HEK293 (cell line): Measurements from ENCODE around the gene PTPRG.

Experiments
- GLIS2 ChIP-seq: fragments of 450-650 bp; formaldehyde crosslinking; IDR thresholded peaks from 2 replicates; pipeline ENCODE4 v1.5.1; 2016; ENCODE audit warnings: missing biosample characterization, missing genetic modification characterization
- HOXA7 ChIP-seq: sonication (generic); formaldehyde crosslinking; IDR thresholded peaks from 2 replicates; pipeline ENCODE4 v1.8.1; 2022; ENCODE audit warnings: missing genetic modification reagents, borderline replicate concordance
- KLF1 ChIP-seq: fragments of 450-650 bp; formaldehyde crosslinking; IDR thresholded peaks from 2 replicates; pipeline ENCODE4 v1.5.1; 2016; ENCODE audit warnings: missing biosample characterization, missing genetic modification characterization
- PRDM6 ChIP-seq: fragments of 450-650 bp; formaldehyde crosslinking; IDR thresholded peaks from 2 replicates; pipeline ENCODE4 v1.5.1; 2017; ENCODE audit warnings: missing biosample characterization, missing genetic modification characterization
- SETDB1 ChIP-seq: IDR thresholded peaks from one replicate; pipeline ENCODE4 v1.6.1; 2017; ENCODE audit warnings: mild to moderate bottlenecking, low read length, moderate library complexity, mixed read lengths; ENCODE audit not compliant: insufficient read length
- TCF7L2 ChIP-seq: IDR thresholded peaks from 2 replicates; pipeline ENCODE4 v1.6.1; 2011; ENCODE audit warnings: low read depth, mild to moderate bottlenecking, inconsistent platforms, low read length, moderate library complexity, borderline replicate concordance
- WT1 ChIP-seq: fragments of 450-650 bp; formaldehyde crosslinking; IDR thresholded peaks from 2 replicates; pipeline ENCODE4 v1.5.1; 2016; ENCODE audit warnings: missing biosample characterization, missing genetic modification characterization
- YY1 ChIP-seq: fragments of 450-650 bp; formaldehyde crosslinking; IDR thresholded peaks from 2 replicates; pipeline ENCODE4 v1.5.1; 2018; ENCODE audit warnings: missing biosample characterization, missing genetic modification characterization
- ZBTB48 ChIP-seq: fragments of 450-650 bp; formaldehyde crosslinking; IDR thresholded peaks from 2 replicates; pipeline ENCODE4 v1.5.1; 2016; ENCODE audit warnings: missing biosample characterization, missing genetic modification characterization
- ZBTB6 ChIP-seq: fragments of 450-650 bp; formaldehyde crosslinking; IDR thresholded peaks from 2 replicates; pipeline ENCODE4 v1.5.1; 2017; ENCODE audit warnings: missing biosample characterization, missing genetic modification characterization
- ZNF138 ChIP-seq: fragments of 450-650 bp; formaldehyde crosslinking; IDR thresholded peaks from 2 replicates; pipeline ENCODE4 v1.5.1; 2016; ENCODE audit warnings: missing biosample characterization, missing genetic modification characterization, borderline replicate concordance
- ZNF157 ChIP-seq: fragments of 450-650 bp; formaldehyde crosslinking; IDR thresholded peaks from 2 replicates; pipeline ENCODE4 v1.5.1; 2016; ENCODE audit warnings: missing biosample characterization, missing genetic modification characterization
- ZNF175 ChIP-seq: fragments of 450-650 bp; formaldehyde crosslinking; IDR thresholded peaks from 2 replicates; pipeline ENCODE4 v1.5.1; 2016; ENCODE audit warnings: missing biosample characterization, missing genetic modification characterization
- ZNF202 ChIP-seq: fragments of 450-650 bp; formaldehyde crosslinking; IDR thresholded peaks from 2 replicates; pipeline ENCODE4 v1.5.1; 2016; ENCODE audit warnings: missing biosample characterization, missing genetic modification characterization, borderline replicate concordance
- ZNF214 ChIP-seq: fragments of 450-650 bp; formaldehyde crosslinking; IDR thresholded peaks from 2 replicates; pipeline ENCODE4 v1.5.1; 2017; ENCODE audit warnings: missing biosample characterization, mild to moderate bottlenecking, missing genetic modification characterization, borderline replicate concordance
- ZNF223 ChIP-seq: fragments of 450-650 bp; formaldehyde crosslinking; IDR thresholded peaks from 2 replicates; pipeline ENCODE4 v1.5.1; 2016; ENCODE audit warnings: missing biosample characterization, missing genetic modification characterization
- ZNF248 ChIP-seq: fragments of 450-650 bp; formaldehyde crosslinking; IDR thresholded peaks from 2 replicates; pipeline ENCODE4 v1.5.1; 2017; ENCODE audit warnings: missing biosample characterization, missing genetic modification characterization
- ZNF324 ChIP-seq: fragments of 450-650 bp; formaldehyde crosslinking; IDR thresholded peaks from 2 replicates; pipeline ENCODE4 v1.5.1; 2016; ENCODE audit warnings: missing biosample characterization, missing genetic modification characterization
- ZNF362 ChIP-seq: fragments of 450-650 bp; formaldehyde crosslinking; IDR thresholded peaks from 2 replicates; pipeline ENCODE4 v1.5.1; 2016; ENCODE audit warnings: missing biosample characterization, missing genetic modification characterization
- ZNF391 ChIP-seq: fragments of 450-650 bp; formaldehyde crosslinking; IDR thresholded peaks from 2 replicates; pipeline ENCODE4 v1.5.1; 2016; ENCODE audit warnings: low read depth, missing biosample characterization, missing genetic modification characterization, borderline replicate concordance
- ZNF555 ChIP-seq: fragments of 450-650 bp; formaldehyde crosslinking; conservative IDR thresholded peaks from 2 replicates; pipeline ENCODE4 v1.5.1; 2017; ENCODE audit warnings: missing biosample characterization, mild to moderate bottlenecking, missing genetic modification characterization, inconsistent platforms
- ZNF560 ChIP-seq: fragments of 450-650 bp; formaldehyde crosslinking; IDR thresholded peaks from 2 replicates; pipeline ENCODE4 v1.5.1; 2017; ENCODE audit warnings: missing biosample characterization, missing genetic modification characterization, borderline replicate concordance
- ZNF791 ChIP-seq: fragments of 450-650 bp; formaldehyde crosslinking; IDR thresholded peaks from 2 replicates; pipeline ENCODE4 v1.5.1; 2016; ENCODE audit warnings: missing biosample characterization, missing genetic modification characterization
- ZSCAN30 ChIP-seq: fragments of 450-650 bp; IDR thresholded peaks from 2 replicates; pipeline ENCODE4 v1.5.1; 2018; ENCODE audit warnings: missing biosample characterization, mild to moderate bottlenecking, missing genetic modification characterization, moderate library complexity
- ZSCAN5A ChIP-seq: fragments of 450-650 bp; formaldehyde crosslinking; IDR thresholded peaks from 2 replicates; pipeline ENCODE4 v1.5.1; 2016; ENCODE audit warnings: missing biosample characterization, missing genetic modification characterization
- TF ChIP-seq, protein P1 (sequence below): fragments of 450-650 bp; IDR thresholded peaks from 2 replicates; pipeline ENCODE4 v1.5.1; 2018; ENCODE audit warnings: missing biosample characterization, missing genetic modification characterization
- TF ChIP-seq, protein P2 (sequence below): fragments of 450-650 bp; formaldehyde crosslinking; IDR thresholded peaks from 2 replicates; pipeline ENCODE4 v1.5.1; 2017; ENCODE audit warnings: missing biosample characterization, missing genetic modification characterization
- TF ChIP-seq, protein P3 (sequence below): fragments of 450-650 bp; formaldehyde crosslinking; IDR thresholded peaks from 2 replicates; pipeline ENCODE4 v1.5.1; 2016; ENCODE audit warnings: missing biosample characterization, missing genetic modification characterization
- TF ChIP-seq, protein P4 (sequence below): fragments of 450-650 bp; formaldehyde crosslinking; IDR thresholded peaks from 2 replicates; pipeline ENCODE4 v1.5.1; 2016; ENCODE audit warnings: missing biosample characterization, missing genetic modification characterization

Gene PTPRG

GRCh38 chr3:62134061-62134496 lies 572.7 kb downstream of the PTPRG start (continued):
- TF ChIP-seq ZNF157 (tag by site-specific recombination) (no peak), ZNF223 (no peak), YY1 (tag by site-specific recombination) (no peak), WT1 (tag by site-specific recombination) (no peak), ZNF555 (tag by site-specific recombination) (no peak), ZNF138 (tag by site-specific recombination) (no peak), ZBTB6 (tag by site-specific recombination) (no peak), ZNF560 (tag by site-specific recombination) (no peak), ZNF175 (no peak), ZNF248 (tag by site-specific recombination) (no peak), GLIS2 (tag by site-specific recombination) (no peak), ZBTB48 (tag by site-specific recombination) (0 out of 2 replicates have a peak, but pooled peaks have one; percentile 64), ZNF362 (tag by site-specific recombination) (no peak), ZNF791 (tag by site-specific recombination) (no peak), ZNF324 (tag by site-specific recombination) (no peak), TCF7L2 (no peak), ZNF391 (tag by site-specific recombination) (no peak), KLF1 (tag by site-specific recombination) (0 out of 2 replicates have a peak, but pooled peaks have one; percentile 50), SETDB1 (no peak), ZNF202 (tag by site-specific recombination) (no peak), ZSCAN30 (0 out of 2 replicates have a peak, but pooled peaks have one; percentile 10), ZNF214 (tag by site-specific recombination) (no peak), PRDM6 (tag by site-specific recombination) (no peak; the same call in 1 of the 2 replicates), ZSCAN5A (no peak), HOXA7 (no peak)
- TF ChIP-seq, protein P1, sequence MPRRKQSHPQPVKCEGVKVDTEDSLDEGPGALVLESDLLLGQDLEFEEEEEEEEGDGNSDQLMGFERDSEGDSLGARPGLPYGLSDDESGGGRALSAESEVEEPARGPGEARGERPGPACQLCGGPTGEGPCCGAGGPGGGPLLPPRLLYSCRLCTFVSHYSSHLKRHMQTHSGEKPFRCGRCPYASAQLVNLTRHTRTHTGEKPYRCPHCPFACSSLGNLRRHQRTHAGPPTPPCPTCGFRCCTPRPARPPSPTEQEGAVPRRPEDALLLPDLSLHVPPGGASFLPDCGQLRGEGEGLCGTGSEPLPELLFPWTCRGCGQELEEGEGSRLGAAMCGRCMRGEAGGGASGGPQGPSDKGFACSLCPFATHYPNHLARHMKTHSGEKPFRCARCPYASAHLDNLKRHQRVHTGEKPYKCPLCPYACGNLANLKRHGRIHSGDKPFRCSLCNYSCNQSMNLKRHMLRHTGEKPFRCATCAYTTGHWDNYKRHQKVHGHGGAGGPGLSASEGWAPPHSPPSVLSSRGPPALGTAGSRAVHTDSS (tag by site-specific recombination): no peak
- TF ChIP-seq, protein P2, sequence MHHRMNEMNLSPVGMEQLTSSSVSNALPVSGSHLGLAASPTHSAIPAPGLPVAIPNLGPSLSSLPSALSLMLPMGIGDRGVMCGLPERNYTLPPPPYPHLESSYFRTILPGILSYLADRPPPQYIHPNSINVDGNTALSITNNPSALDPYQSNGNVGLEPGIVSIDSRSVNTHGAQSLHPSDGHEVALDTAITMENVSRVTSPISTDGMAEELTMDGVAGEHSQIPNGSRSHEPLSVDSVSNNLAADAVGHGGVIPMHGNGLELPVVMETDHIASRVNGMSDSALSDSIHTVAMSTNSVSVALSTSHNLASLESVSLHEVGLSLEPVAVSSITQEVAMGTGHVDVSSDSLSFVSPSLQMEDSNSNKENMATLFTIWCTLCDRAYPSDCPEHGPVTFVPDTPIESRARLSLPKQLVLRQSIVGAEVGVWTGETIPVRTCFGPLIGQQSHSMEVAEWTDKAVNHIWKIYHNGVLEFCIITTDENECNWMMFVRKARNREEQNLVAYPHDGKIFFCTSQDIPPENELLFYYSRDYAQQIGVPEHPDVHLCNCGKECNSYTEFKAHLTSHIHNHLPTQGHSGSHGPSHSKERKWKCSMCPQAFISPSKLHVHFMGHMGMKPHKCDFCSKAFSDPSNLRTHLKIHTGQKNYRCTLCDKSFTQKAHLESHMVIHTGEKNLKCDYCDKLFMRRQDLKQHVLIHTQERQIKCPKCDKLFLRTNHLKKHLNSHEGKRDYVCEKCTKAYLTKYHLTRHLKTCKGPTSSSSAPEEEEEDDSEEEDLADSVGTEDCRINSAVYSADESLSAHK: 0 out of 2 replicates have a peak, but pooled peaks have one; percentile 31
- TF ChIP-seq, protein P3, sequence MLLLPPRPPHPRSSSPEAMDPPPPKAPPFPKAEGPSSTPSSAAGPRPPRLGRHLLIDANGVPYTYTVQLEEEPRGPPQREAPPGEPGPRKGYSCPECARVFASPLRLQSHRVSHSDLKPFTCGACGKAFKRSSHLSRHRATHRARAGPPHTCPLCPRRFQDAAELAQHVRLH (tag by site-specific recombination): no peak
- TF ChIP-seq, protein P4, sequence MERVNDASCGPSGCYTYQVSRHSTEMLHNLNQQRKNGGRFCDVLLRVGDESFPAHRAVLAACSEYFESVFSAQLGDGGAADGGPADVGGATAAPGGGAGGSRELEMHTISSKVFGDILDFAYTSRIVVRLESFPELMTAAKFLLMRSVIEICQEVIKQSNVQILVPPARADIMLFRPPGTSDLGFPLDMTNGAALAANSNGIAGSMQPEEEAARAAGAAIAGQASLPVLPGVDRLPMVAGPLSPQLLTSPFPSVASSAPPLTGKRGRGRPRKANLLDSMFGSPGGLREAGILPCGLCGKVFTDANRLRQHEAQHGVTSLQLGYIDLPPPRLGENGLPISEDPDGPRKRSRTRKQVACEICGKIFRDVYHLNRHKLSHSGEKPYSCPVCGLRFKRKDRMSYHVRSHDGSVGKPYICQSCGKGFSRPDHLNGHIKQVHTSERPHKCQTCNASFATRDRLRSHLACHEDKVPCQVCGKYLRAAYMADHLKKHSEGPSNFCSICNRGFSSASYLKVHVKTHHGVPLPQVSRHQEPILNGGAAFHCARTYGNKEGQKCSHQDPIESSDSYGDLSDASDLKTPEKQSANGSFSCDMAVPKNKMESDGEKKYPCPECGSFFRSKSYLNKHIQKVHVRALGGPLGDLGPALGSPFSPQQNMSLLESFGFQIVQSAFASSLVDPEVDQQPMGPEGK (tag by site-specific recombination): no peak
